GM12878 (cell line): ENCODE data around the gene AKAP13. TPM values are rescaled to one million over a fixed set of nuclear protein-coding genes. Genes with fewer than 3 reads are reported as not detected.

ENCODE experiments used
- ATAC-seq: fragments of 200-7000 bp; cut with Tn5 transposase; 3 replicates; pipeline ENCODE4 v1.9.1; 2020; ENCODE audit warnings: mild to moderate bottlenecking, moderate library complexity
- BruUV-seq: library from RNA; stranded (reverse); fragments of 400-500 nt; replicated peaks from 2 replicates; lab custom pipeline; 2021; lab: Mats Ljungman, UMichigan
- CTCF ChIA-PET: fragments of 300-600 bp; sonication (Branson Sonifier 250); formaldehyde crosslinking; extraction: SDS; loops from one replicate; lab custom pipeline; 2021; ENCODE audit warnings: inconsistent platforms; lab: Yijun Ruan, JAX
- POLR2A ChIA-PET: fragments of 350-600 bp; formaldehyde crosslinking; extraction: SDS; loops from one replicate; lab custom pipeline; 2021; ENCODE audit warnings: inconsistent platforms; lab: Charles Lee
- RAD21 ChIA-PET: fragments of 300-600 bp; sonication (Branson Sonifier 250); formaldehyde crosslinking; loops from one replicate; lab custom pipeline; 2023; ENCODE audit warnings: antibody characterized with exemption; ENCODE audit not compliant: unreplicated experiment; lab: Charles Lee
- SMC1A ChIA-PET: fragments of 300-600 bp; sonication (Branson Sonifier 250); formaldehyde crosslinking; loops from one replicate; lab custom pipeline; 2023; ENCODE audit not compliant: unreplicated experiment, uncharacterized antibody; lab: Charles Lee
- DNase-seq: peaks from one replicate; pipeline ENCODE4 v3.0.0-alpha.2; 2011; ENCODE audit warnings: low read depth, low spot score
- FAIRE-seq: peaks from 3 replicates; lab custom pipeline; 2011; peaks lifted over from hg19 to GRCh38; lab: Jason Lieb, UNC
- H2AFZ ChIP-seq: 2 replicates; pipeline ENCODE4 v1.6.0; 2011; ENCODE audit warnings: low read depth, low read length, control low read depth; ENCODE audit not compliant: control insufficient read depth
- H3K27ac ChIP-seq: 2 replicates; pipeline ENCODE4 v1.5.1; 2011; ENCODE audit warnings: control low read depth; ENCODE audit not compliant: control insufficient read depth, insufficient read depth
- H3K27me3 ChIP-seq, 2 experiments: replicated peaks in 1 of 2; 2 replicates each; pipeline versions ENCODE4 v1.6.0 to v1.6.1; 2011; ENCODE audit warnings: low read length in 1 of 2; ENCODE audit not compliant: control insufficient read depth in 2 of 2, insufficient read depth in 2 of 2
- H3K36me3 ChIP-seq, 2 experiments: 2 replicates each; pipeline ENCODE4 v1.5.1; 2011; ENCODE audit warnings: low read length in 1 of 2; ENCODE audit not compliant: control insufficient read depth in 2 of 2, insufficient read depth in 2 of 2
- H3K4me1 ChIP-seq: 2 replicates; pipeline ENCODE4 v1.6.1; 2011; ENCODE audit warnings: mild to moderate bottlenecking, low read length, moderate library complexity, mixed read lengths; ENCODE audit not compliant: control insufficient read depth, insufficient read depth
- H3K4me2 ChIP-seq: 2 replicates; pipeline ENCODE4 v1.6.0; 2011; ENCODE audit warnings: control low read depth; ENCODE audit not compliant: control insufficient read depth, insufficient read depth
- H3K4me3 ChIP-seq: fragments of 200-600 bp; sonication (generic); 2 replicates; pipeline ENCODE4 v1.5.1; 2016
- H3K79me2 ChIP-seq: 2 replicates; pipeline ENCODE4 v1.6.0; 2011; ENCODE audit warnings: low read length; ENCODE audit not compliant: control insufficient read depth, insufficient read depth
- H3K9ac ChIP-seq: 2 replicates; pipeline ENCODE4 v1.8.0; 2011; ENCODE audit warnings: low read length, control low read depth, mixed read lengths; ENCODE audit not compliant: control insufficient read depth, insufficient read depth
- H3K9me3 ChIP-seq: replicated peaks from 3 replicates; pipeline ENCODE4 v1.5.1; 2011; ENCODE audit warnings: mild to moderate bottlenecking, low read length; ENCODE audit not compliant: control insufficient read depth, insufficient read depth
- H4K20me1 ChIP-seq: 2 replicates; pipeline ENCODE4 v1.6.0; 2011; ENCODE audit not compliant: control insufficient read depth, insufficient read depth
- CREM ChIP-seq: IDR thresholded peaks from 2 replicates; pipeline ENCODE4 v1.6.1; 2014; ENCODE audit warnings: antibody characterized with exemption, low read depth
- FOS ChIP-seq: IDR thresholded peaks from 3 replicates; pipeline ENCODE4 v1.6.1; 2011; ENCODE audit warnings: borderline replicate concordance; ENCODE audit not compliant: insufficient read length; ENCODE audit errors: extremely low read depth
- IRF4 ChIP-seq: IDR thresholded peaks from 2 replicates; pipeline ENCODE4 v1.6.1; 2011; ENCODE audit warnings: low read depth, low read length
- MEF2B ChIP-seq: fragments of 450-650 bp; IDR thresholded peaks from 2 replicates; pipeline ENCODE4 v1.6.1; 2018; ENCODE audit warnings: mild to moderate bottlenecking, moderate library complexity; ENCODE audit not compliant: partially characterized antibody, poor library complexity, severe bottlenecking
- NR2C2 ChIP-seq: IDR thresholded peaks from 2 replicates; pipeline ENCODE4 v1.6.1; 2011; ENCODE audit warnings: borderline replicate concordance, low read depth; ENCODE audit not compliant: control insufficient read depth, insufficient read length
- RUNX3 ChIP-seq: IDR thresholded peaks from 2 replicates; pipeline ENCODE4 v1.6.1; 2012; ENCODE audit warnings: low read length, inconsistent platforms
- SMC3 ChIP-seq: IDR thresholded peaks from 2 replicates; pipeline ENCODE4 v1.6.1; 2011; ENCODE audit warnings: low read length, improper control_type of control experiment, borderline replicate concordance
- USF2 ChIP-seq: IDR thresholded peaks from 2 replicates; pipeline ENCODE4 v1.6.1; 2011; ENCODE audit warnings: low read depth, low read length, improper control_type of control experiment, borderline replicate concordance
- WGBS: methylation state at CpG from one replicate; pipeline ENCODE4 v1.1.6; 2016; ENCODE audit warnings: low lambda C conversion rate; ENCODE audit not compliant: insufficient replicate concordance, insufficient coverage; ENCODE audit errors: missing lambda C conversion rate; 5-methylcytosine and 5-hydroxymethylcytosine counted together
- in situ Hi-C: fragments of 300-500 bp; cut with MboI; formaldehyde crosslinking; loops from 9 replicates; pipeline ENCODE4 v1.14.3; 2018; ENCODE audit warnings: mixed read lengths
- intact Hi-C: fragments of 100-400 bp; cut with micrococcal nuclease; formaldehyde crosslinking; loops from one replicate; pipeline ENCODE4 v1.14.2; 2022; ENCODE audit not compliant: unreplicated experiment
- polyA plus RNA-seq, 11 experiments: library from polyadenylated mRNA; depleted of rRNA in 4 of 11; unstranded in 6 of 11; stranded (reverse) in 5 of 11; fragments of >200 nt; fragmentation: Nextera tagmentation in 4 of 11; fragmentation: Illumina TruSeq in 1 of 11; extraction: Ambion mirVana in 4 of 11; extraction: Trizol in 1 of 11; gene quantifications; 1 replicate in 1 of 11; 2 replicates in 10 of 11; pipeline versions ENCODE4 v1.2.1 to v1.2.3, GENCODE V29; 2011 to 2016; ENCODE audit warnings: inconsistent platforms in 2 of 11, missing spikeins in 2 of 11, low read depth in 1 of 11
- total RNA-seq, 4 experiments: library from RNA; depleted of rRNA in 3 of 4; stranded (reverse); fragments of >200 nt in 3 of 4; fragmentation: Illumina TruSeq in 1 of 4; extraction: Trizol in 1 of 4; gene quantifications; 2 replicates each; pipeline versions ENCODE4 v1.2.1 to v1.2.3, GENCODE V29; 2013 to 2021
- TF ChIP-seq, protein P1 (sequence below): fragments of 450-650 bp; formaldehyde crosslinking; IDR thresholded peaks from 2 replicates; pipeline ENCODE4 v1.5.0; 2022; ENCODE audit warnings: mild to moderate bottlenecking, missing genetic modification characterization
- TF ChIP-seq, protein P2 (sequence below): IDR thresholded peaks from 2 replicates; pipeline ENCODE4 v1.6.1; 2012; ENCODE audit warnings: low read length, inconsistent platforms

The AKAP13 gene
- total and polyA plus RNA-seq, 10 of the 15 experiments (the other 5 are each of a cell fraction or from before 2014, with no cell fraction given), result 14.4 to 74.9 (median 55.1) TPM

DNA sequence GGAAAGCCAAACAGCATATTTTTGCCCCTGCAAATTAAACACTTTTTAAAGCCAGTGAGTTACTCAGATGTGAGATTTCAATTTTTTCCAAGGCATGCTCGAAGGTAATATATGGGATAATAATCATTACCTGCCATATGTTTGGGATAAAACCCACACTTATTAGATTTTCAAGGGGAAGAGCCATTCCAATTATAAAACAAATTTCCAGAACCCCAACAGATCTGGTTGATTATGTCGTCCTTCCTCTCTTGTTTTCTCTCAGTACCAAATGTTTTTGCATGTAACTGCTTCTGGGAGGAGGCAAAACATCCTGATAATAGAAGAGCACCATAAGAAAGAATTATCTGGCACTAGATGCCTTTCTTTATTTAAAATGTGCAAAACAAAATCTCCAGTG lies 115.1 kb downstream of the AKAP13 start (continued):
- TF ChIP-seq, protein P1, sequence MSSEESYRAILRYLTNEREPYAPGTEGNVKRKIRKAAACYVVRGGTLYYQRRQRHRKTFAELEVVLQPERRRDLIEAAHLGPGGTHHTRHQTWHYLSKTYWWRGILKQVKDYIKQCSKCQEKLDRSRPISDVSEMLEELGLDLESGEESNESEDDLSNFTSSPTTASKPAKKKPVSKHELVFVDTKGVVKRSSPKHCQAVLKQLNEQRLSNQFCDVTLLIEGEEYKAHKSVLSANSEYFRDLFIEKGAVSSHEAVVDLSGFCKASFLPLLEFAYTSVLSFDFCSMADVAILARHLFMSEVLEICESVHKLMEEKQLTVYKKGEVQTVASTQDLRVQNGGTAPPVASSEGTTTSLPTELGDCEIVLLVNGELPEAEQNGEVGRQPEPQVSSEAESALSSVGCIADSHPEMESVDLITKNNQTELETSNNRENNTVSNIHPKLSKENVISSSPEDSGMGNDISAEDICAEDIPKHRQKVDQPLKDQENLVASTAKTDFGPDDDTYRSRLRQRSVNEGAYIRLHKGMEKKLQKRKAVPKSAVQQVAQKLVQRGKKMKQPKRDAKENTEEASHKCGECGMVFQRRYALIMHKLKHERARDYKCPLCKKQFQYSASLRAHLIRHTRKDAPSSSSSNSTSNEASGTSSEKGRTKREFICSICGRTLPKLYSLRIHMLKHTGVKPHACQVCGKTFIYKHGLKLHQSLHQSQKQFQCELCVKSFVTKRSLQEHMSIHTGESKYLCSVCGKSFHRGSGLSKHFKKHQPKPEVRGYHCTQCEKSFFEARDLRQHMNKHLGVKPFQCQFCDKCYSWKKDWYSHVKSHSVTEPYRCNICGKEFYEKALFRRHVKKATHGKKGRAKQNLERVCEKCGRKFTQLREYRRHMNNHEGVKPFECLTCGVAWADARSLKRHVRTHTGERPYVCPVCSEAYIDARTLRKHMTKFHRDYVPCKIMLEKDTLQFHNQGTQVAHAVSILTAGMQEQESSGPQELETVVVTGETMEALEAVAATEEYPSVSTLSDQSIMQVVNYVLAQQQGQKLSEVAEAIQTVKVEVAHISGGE (CRISPR knock-in tag), result no peak

DNA sequence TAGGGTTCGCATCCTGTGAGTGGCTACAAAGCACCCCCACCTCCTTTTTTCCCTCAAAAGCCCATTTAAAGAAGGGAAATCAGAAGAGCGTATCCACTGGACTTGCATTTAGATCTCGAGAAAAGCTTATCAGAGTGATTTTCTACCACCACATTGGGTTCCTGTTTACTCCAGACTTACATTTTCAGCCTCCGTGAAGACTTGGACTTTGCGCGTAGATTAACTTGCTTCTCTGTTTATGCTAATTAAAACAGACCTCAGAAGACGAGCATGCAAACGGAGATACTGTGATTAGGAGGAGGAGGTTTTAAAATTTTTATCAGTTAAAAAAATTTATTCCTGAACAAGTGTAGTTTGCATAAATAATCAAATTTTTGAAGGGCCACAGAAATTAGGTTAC lies 115.7 kb downstream of the AKAP13 start:
- in situ Hi-C loops, result no loop called here
- no peak for ATAC-seq
- peaks cover 3% of the 10 kb centered on the region; the same call in 1 of the 2 replicates for H4K20me1 ChIP-seq

More for the DNA sequence above, 115.7 kb downstream of the AKAP13 start:
- H3K27me3 ChIP-seq, result no peaks in the 10 kb centered on the region
- RAD21 ChIA-PET, result no interaction called here
- no peaks in the 10 kb centered on the region for H3K9me3 ChIP-seq
- FAIRE-seq (no peak), DNase-seq (no peak)
- H3K4me1 ChIP-seq, result peaks cover 20% of the 10 kb centered on the region
- no peak overlapping the region for H2AFZ ChIP-seq
- TF ChIP-seq SMC3 (no peak), USF2 (no peak), NR2C2 (no peak), CREM (no peak), IRF4 (no peak), RUNX3 (no peak), MEF2B (no peak), FOS (no peak)
- TF ChIP-seq, protein P2, sequence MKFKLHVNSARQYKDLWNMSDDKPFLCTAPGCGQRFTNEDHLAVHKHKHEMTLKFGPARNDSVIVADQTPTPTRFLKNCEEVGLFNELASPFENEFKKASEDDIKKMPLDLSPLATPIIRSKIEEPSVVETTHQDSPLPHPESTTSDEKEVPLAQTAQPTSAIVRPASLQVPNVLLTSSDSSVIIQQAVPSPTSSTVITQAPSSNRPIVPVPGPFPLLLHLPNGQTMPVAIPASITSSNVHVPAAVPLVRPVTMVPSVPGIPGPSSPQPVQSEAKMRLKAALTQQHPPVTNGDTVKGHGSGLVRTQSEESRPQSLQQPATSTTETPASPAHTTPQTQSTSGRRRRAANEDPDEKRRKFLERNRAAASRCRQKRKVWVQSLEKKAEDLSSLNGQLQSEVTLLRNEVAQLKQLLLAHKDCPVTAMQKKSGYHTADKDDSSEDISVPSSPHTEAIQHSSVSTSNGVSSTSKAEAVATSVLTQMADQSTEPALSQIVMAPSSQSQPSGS, result no peak
- no peaks in the 10 kb centered on the region; a peak in 1 of 4 replicates for H3K36me3 ChIP-seq
- no peak overlapping the region for H3K9ac ChIP-seq
- no peak overlapping the region for H3K4me3 ChIP-seq
- no TSS peak for BruUV-seq
- 78% methylated on average over 8 of the region's 8 CpGs for WGBS
- CTCF ChIA-PET, result interaction anchor here (1.7 kb wide), 1 partner anchor 13 kb away, joined by 5 read pairs; no protein-coding TSS in a partner anchor
- H3K4me2 ChIP-seq, result no peak overlapping the region
- POLR2A ChIA-PET, result no interaction called here
- H3K27ac ChIP-seq, result no peak overlapping the region
- intact Hi-C loops, result no loop called here
- peaks cover 8% of the 10 kb centered on the region for H3K79me2 ChIP-seq
- SMC1A ChIA-PET, result interaction anchor here (0.7 to 11.7 kb wide), 4 partner anchors 8 to 191 kb away, joined by 3 to 147 read pairs (median 4); no protein-coding TSS in a partner anchor
